Pancreas (tissue), 10 donors: Measurements from ENCODE around the gene DNMT1. TPM values are rescaled to one million over a fixed set of nuclear protein-coding genes. Genes with fewer than 3 reads are reported as not detected.
"Not testable (repeated sequence)": the region's sequence is repeated elsewhere in the genome, so short reads cannot be mapped to it uniquely, and the experiment has no call there.

Experiments
- ATAC-seq, 4 donors: fragments of 200-7000 bp; cut with Tn5 transposase; one replicate each; pipeline versions ENCODE4 v1.8.0 to v1.9.1; 2020; ENCODE audit warnings: mild to moderate bottlenecking in 4 of 4, moderate library complexity in 4 of 4
- DNase-seq, 6 donors: peaks; one replicate each; pipeline ENCODE4 v3.0.0-alpha.2; 2020
- FAIRE-seq: peaks from 2 replicates; lab custom pipeline; 2012; peaks lifted over from hg19 to GRCh38; lab: Jason Lieb, UNC
- H3K27ac ChIP-seq, 4 donors: fragments of 200-600 bp; sonication (generic); 1 replicate in 3 of 4; 2 replicates in 1 of 4; pipeline versions ENCODE4 v1.5.0 to v1.8.0; 2020
- H3K27me3 ChIP-seq, 4 donors: fragments of 200-600 bp; one replicate each; pipeline ENCODE4 v1.8.0; 2021
- H3K36me3 ChIP-seq, 3 donors: fragments of 200-600 bp; sonication (generic) in 1 of 3; one replicate each; pipeline versions ENCODE4 v1.5.0 to v1.8.0; 2020 to 2021
- H3K4me1 ChIP-seq, 3 donors: fragments of 200-600 bp; one replicate each; pipeline ENCODE4 v1.8.0; 2021
- H3K4me3 ChIP-seq, 4 donors: fragments of 200-600 bp; sonication (generic) in 2 of 4; one replicate each; pipeline versions ENCODE4 v1.5.0 to v1.8.0; 2020 to 2021
- H3K9me3 ChIP-seq, 4 donors: fragments of 200-600 bp; one replicate each; pipeline ENCODE4 v1.8.0; 2021
- WGBS, 2 donors: extraction: QIAGEN DNeasy Blood & Tissue Kit; methylation state at CpG; one replicate each; pipeline ENCODE4 v1.1.7; 2013; 5-methylcytosine and 5-hydroxymethylcytosine counted together
- intact Hi-C, 3 donors: fragments of 100-400 bp; cut with DNase I; formaldehyde crosslinking; loops; one replicate each; pipeline versions ENCODE4 v1.11.1 to v1.14.2; 2022
- polyA plus RNA-seq, 2 donors: library from polyadenylated mRNA; stranded (reverse); fragments of 200-250 nt; gene quantifications; one replicate each; pipeline ENCODE4 v1.2.3, GENCODE V29; 2013
- total RNA-seq, 6 donors: library from RNA; stranded (reverse); fragmentation: NEBNext Ultra II Directional in 4 of 6; extraction: Animal tissue kit (Norgen Biotek cat#: 25700) in 4 of 6; gene quantifications; one replicate each; pipeline versions ENCODE4 v1.2.1 to v1.2.4, GENCODE V29; 2021 to 2023
- TF ChIP-seq, protein P1 (sequence below), 4 donors: fragments of 200-600 bp; sonication (generic) in 3 of 4; IDR thresholded peaks; one replicate each; pipeline versions ENCODE4 v1.5.0 to v1.8.0; 2021; ENCODE audit warnings: antibody characterized with exemption in 4 of 4
- donor health status: healthy with polysubstance abuse.
- donor health status: DM: no; HTN: no; CAD: no; lungs with moderate emphysema.
- donor health status: DM: no; HTN: no; CAD: no.
- donor health status: control.
- donor health status: control.
- donor health status: Bipolar disorder and iron deficiency.
- donor health status: DM: yes; HTN: yes; CAD: no.
- donor health status: DM: no; HTN: no; CAD: no.
- donor health status: DM: no; HTN: no; CAD: no.
- donor health status: DM: yes; HTN: yes; CAD: no.

DNMT1 gene
- total RNA-seq (10 to 100 TPM; 11.4 to 27.5 (median 15.4) TPM), polyA plus RNA-seq (10 to 100 TPM; 26.4 to 28.7 TPM)

DNA sequence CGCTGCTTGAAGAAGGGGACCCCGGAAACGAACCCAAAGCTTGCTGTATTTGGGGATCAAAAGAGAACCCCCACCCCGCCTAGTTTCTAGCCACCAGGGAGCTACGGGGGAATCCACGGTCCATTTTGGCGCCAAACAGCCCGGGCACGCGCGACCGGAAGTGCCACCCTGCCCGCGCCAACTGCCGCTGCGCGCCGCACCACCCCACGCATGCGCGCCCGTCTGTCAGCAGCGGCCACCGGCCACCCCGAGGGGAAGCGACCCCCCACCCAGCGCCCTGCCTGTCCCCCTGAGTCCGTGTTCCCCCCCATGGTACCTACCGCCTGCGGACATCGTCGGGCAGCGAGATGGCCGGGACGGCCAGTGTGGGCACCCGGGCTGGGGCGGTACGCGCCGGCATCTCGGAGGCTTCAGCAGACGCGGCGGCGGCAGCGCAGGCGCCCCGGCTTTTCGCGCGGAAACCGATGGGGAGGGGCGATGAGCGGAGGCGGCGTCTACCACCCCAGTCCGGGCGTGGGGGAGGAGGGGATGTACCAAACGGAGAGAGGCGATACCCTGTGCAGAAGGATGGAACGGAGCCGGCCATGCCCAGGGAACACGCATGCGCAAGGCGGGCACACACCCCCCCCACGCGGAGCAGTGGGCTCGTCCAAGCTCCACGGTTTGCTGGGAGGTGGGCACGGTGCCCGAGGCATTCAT is at the start of gene DNMT1:
TSS of gene DNMT1 (minus strand) at position 454 of the 699 bp plus-strand sequence. CDS start at position 400, 54 bp downstream.
- DNase-seq (peak; percentile 90 to 97 (median 92)), ATAC-seq (peak; percentile 95 to 98 (median 96)), FAIRE-seq (no peak)
- intact Hi-C loops, result no loop called here
- TF ChIP-seq, protein P1, sequence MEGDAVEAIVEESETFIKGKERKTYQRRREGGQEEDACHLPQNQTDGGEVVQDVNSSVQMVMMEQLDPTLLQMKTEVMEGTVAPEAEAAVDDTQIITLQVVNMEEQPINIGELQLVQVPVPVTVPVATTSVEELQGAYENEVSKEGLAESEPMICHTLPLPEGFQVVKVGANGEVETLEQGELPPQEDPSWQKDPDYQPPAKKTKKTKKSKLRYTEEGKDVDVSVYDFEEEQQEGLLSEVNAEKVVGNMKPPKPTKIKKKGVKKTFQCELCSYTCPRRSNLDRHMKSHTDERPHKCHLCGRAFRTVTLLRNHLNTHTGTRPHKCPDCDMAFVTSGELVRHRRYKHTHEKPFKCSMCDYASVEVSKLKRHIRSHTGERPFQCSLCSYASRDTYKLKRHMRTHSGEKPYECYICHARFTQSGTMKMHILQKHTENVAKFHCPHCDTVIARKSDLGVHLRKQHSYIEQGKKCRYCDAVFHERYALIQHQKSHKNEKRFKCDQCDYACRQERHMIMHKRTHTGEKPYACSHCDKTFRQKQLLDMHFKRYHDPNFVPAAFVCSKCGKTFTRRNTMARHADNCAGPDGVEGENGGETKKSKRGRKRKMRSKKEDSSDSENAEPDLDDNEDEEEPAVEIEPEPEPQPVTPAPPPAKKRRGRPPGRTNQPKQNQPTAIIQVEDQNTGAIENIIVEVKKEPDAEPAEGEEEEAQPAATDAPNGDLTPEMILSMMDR (IDR thresholded peaks at IDR 0.05), result no peak
- Histone ChIP-seq H3K27ac (peak within 1 kb of the TSS; percentile 41 to 72 (median 48)), H3K4me3 (peak within 1 kb of the TSS; percentile 56 to 92 (median 73)), H3K9me3 (no peaks in the 10 kb centered on the region), H3K27me3 (no peaks in the 10 kb centered on the region), H3K4me1 (peaks cover 0 to 17% (median 4%) of the 10 kb centered on the region in 3 donors), H3K36me3 (no peaks in the 10 kb centered on the region)
- 0% methylated on average over 63 to 71 of the region's 71 CpGs for WGBS, 2 donors

DNA sequence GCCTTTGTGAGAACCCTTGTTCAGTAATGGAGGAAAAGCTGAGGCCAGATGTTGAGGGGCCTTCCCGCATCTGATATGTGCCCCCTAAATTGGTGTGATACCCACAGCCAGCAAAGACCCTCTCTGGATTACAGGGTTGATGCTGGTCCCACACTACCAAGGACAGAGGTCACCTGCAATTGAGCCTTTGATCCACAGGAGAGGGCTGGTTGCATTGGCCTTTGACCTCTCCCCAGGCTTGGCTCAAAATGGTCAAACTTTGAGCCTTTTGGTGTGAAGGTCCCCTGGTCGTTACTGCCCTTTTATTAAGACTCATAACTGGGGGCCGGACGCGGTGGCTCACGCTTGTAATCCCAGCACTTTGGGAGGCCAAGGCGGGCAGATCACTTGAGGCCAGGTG is 48.9 kb upstream of the DNMT1 start:
- no peak overlapping the region for H3K27ac ChIP-seq
- FAIRE-seq, result no peak
- no peak overlapping the region for H3K4me3 ChIP-seq
- H3K27me3 ChIP-seq, result no peaks in the 10 kb centered on the region
- TF ChIP-seq, protein P1 (IDR thresholded peaks at IDR 0.05), result no peak
- no peaks in the 10 kb centered on the region for H3K36me3 ChIP-seq
- WGBS, 2 donors, result 89 to 90% methylated on average over 7 of the region's 7 CpGs
- intact Hi-C loops, result no loop called here
- no peak for DNase-seq
- no peak for ATAC-seq
- no peaks in the 10 kb centered on the region for H3K4me1 ChIP-seq
- H3K9me3 ChIP-seq, result no peaks in the 10 kb centered on the region

DNA sequence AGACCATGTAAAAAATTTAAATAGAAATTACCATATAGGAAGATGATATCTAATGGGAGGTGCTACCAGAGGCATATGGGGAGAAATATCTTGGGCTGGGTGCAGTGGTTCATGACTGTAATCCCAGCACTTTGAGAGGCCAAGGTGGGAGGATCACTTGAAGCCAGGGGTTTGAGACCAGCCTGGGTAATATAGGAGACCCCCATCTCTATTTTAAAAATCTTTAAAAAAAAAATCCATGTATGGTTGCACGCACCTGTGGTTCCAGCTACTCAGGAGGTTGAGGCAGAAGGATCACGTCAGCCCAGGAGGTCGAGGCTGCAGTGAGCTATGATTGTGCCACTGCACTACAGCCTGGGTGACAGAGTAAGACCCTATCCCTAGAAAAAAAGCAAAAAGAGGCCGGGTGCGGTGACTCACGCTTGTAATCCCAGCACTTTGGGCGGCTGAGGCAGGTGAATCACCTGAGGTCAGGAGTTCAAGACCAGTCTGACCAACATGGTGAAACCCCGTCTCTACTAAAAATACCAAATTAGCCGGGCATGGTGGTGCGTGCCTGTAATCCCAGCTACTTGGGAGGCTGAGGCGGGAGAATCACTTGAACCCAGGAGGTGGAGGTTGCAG is 47.2 kb upstream of the DNMT1 start:
- ATAC-seq, H3K27ac ChIP-seq, FAIRE-seq, DNase-seq, intact Hi-C loops, H3K27me3 ChIP-seq, H3K4me1 ChIP-seq, H3K9me3 ChIP-seq, H3K36me3 ChIP-seq, H3K4me3 ChIP-seq: not testable (repeated sequence)
- 80 to 93% methylated on average over 11 of the region's 11 CpGs for WGBS, 2 donors

DNA sequence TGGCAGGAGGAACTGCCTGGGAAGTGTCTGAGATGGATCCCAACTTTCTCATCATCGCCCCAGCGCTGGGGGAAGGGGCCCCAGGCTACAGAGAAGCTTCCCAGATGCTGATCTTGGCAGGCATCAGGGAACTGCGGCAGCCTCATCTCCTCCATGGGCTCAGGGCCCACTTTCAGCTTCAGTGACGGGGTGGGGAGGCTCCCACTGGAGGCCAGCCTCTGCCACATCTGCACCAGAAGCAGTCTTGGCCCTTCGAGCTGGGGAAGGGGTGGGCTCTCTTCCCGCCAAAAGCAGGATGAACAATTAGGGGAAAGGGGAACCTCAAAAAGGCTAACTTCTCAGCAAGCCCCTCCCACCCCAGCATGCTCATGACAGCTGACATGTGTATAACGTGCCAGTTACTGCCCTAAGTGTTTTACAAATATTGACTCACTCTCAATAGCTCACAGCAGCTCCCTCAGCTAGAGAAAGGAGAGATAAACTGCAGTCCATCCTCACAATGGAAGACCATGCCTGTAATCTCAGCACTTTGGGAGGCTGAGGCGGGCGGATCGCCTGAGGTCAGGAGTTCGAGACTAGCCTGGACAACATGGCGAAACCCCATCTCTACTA is 43.5 kb upstream of the DNMT1 start:
- H3K4me3 ChIP-seq, result no peak overlapping the region
- DNase-seq (peak in 1 of 6 donors; percentile 25), FAIRE-seq (no peak), ATAC-seq (peak; percentile 40 to 92 (median 82))
- no peaks in the 10 kb centered on the region for H3K4me1 ChIP-seq
- WGBS, 2 donors, result 54 to 57% methylated on average over 12 of the region's 12 CpGs
- H3K27ac ChIP-seq, result peak overlapping the region in 1 of 4 donors; percentile 28
- H3K36me3 ChIP-seq, result no peaks in the 10 kb centered on the region
- intact Hi-C loops, result no loop called here
- H3K9me3 ChIP-seq, result no peaks in the 10 kb centered on the region
- TF ChIP-seq, protein P1 (IDR thresholded peaks at IDR 0.05), result no peak
- no peaks in the 10 kb centered on the region for H3K27me3 ChIP-seq

DNA sequence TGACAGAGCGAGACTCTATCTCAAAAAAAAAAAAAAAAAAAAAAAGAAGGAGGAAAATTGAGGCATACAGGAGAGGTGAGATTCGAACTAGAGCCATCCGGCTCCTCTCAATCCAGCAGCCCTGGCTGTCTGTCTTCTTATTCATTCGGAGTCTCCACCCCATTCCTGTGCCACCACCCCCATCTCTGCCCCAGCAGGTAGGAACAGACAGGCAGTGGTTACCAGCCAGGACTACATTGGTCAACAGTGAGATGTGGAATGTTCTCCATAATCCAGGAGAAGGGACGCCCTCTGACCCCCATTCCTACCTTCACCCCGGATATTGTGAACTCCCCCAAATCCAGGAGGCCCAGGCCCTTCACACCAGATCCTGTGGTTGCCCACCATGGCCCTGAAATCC is 42.9 kb upstream of the DNMT1 start:
- H3K4me3 ChIP-seq, result no peak overlapping the region
- ATAC-seq (no peak), DNase-seq (no peak), FAIRE-seq (no peak)
- 82 to 88% methylated on average over 5 to 6 of the region's 6 CpGs for WGBS, 2 donors
- intact Hi-C loops, result no loop called here
- H3K36me3 ChIP-seq, result no peaks in the 10 kb centered on the region
- no peaks in the 10 kb centered on the region for H3K9me3 ChIP-seq
- H3K4me1 ChIP-seq, result no peaks in the 10 kb centered on the region
- H3K27ac ChIP-seq, result no peak overlapping the region
- no peaks in the 10 kb centered on the region for H3K27me3 ChIP-seq
- TF ChIP-seq, protein P1 (IDR thresholded peaks at IDR 0.05), result no peak

DNA sequence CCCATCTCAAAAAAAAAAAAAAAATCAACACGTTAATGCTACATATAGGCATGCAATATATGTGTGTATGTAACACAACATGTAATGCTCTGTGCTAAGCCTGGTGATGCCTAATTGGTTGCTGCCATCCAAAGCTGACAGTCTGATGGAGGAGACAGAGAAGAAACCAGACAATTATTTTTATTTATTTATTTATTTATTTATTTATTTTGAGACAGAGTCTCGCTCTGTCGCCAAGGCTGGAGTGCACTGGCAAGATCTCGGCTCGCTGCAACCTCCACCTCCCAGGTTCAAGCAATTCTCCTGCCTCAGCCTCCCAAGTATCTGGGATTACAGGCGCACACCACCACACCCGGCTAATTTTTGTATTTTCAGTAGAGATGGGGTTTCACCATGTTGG is 40.7 kb upstream of the DNMT1 start:
- H3K36me3 ChIP-seq, H3K9me3 ChIP-seq, H3K27me3 ChIP-seq, intact Hi-C loops, ATAC-seq, H3K27ac ChIP-seq, DNase-seq, FAIRE-seq, H3K4me3 ChIP-seq, H3K4me1 ChIP-seq: not testable (repeated sequence)
- 87% methylated on average over 7 of the region's 7 CpGs for WGBS, 2 donors
